ENCODE data around the gene ZFP36L1.

The ZFP36L1 gene

DNA sequence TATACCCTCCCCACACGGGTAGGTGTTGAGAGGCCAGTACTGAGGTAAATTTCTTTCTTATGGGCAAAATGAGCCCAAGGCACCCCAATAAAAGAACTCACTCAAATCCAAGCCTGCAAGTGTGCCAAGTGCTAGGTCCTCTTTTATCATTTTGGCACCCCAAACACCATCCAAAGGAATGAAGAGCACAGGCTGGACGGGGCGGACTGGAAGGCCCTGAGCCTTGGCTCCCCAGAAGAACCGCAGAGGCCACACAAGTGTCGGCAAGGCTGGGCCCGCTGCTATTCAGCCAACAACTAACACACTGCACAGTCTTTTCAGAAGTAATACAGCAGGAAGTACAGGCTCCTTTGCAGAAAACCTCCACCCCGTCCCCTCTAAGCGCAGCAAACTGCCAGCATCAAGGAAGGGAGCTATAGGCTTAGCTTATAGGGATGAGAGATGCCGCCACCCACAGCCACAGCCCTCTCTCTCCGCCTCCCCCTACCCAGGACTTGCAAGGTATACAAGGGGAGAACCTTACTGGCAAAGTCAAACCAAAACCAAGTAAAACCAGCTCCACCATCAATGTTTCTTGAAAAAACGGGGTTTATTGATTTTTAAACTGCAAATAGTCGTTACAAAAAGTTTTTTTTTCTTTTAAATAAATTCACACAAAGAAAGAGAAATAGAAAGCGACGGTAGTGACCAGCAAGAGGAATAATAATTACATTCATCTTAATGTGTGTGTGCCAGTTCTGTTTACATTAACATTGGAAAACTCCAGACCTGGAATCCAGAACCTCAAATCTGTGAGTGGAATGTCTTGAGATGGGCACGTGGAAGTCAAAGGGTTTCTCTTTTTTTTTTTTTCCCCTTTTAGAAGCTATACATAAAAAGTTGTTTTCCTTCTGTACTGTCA, 5.5 kb downstream of the ZFP36L1 start:
- TF ChIP-seq, protein P1, sequence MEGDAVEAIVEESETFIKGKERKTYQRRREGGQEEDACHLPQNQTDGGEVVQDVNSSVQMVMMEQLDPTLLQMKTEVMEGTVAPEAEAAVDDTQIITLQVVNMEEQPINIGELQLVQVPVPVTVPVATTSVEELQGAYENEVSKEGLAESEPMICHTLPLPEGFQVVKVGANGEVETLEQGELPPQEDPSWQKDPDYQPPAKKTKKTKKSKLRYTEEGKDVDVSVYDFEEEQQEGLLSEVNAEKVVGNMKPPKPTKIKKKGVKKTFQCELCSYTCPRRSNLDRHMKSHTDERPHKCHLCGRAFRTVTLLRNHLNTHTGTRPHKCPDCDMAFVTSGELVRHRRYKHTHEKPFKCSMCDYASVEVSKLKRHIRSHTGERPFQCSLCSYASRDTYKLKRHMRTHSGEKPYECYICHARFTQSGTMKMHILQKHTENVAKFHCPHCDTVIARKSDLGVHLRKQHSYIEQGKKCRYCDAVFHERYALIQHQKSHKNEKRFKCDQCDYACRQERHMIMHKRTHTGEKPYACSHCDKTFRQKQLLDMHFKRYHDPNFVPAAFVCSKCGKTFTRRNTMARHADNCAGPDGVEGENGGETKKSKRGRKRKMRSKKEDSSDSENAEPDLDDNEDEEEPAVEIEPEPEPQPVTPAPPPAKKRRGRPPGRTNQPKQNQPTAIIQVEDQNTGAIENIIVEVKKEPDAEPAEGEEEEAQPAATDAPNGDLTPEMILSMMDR (IDR thresholded peaks at IDR 0.05; ENCODE audit: control extremely low read depth, extremely low read depth, low read depth, missing control alignments), result no peak
- ChIA-PET CTCF (interaction anchor here (0.7 to 6.6 kb wide), 11 partner anchors 7 to 853 kb away, joined by 3 to 84 read pairs (median 5); no protein-coding TSS in a partner anchor), POLR2A (interaction anchor here (0.6 to 0.7 kb wide), 6 partner anchors 22 to 295 kb away, joined by 3 to 4 read pairs (median 3); no protein-coding TSS in a partner anchor)
- DNase-seq (ENCODE audit: extremely low spot score), result no peak

DNA sequence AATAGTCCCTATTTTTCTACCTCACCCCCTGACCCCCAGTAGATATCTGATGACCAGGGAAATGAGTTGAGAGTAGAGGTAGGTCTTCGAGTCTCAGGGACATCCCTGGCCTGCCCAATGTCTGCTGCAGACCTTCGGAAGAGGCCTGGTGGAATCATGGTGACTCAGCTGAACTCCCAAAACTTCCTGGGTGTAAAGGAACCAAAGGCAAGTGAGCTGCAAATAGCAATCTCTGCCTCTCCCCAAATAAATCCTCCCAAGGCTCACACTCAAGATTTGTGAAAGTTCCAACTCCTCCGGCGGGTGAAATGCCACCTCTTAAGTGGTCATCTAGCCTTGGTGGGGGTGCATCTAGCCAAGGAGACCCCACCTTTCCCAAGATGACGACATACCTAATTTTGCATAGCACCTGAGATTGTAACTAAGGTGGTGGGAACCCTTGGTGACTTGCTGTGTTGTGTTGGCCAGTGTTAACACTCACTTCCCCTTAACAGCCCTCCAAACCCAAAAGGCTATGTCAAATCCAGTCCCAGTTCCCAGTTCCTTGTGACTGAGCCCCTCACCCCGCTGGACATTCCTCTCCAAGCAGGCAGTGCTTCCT, 6.3 kb downstream of the ZFP36L1 start:
- POLR2A ChIA-PET, result no interaction called here
- CTCF ChIA-PET, result interaction anchor here (2.3 kb wide), 1 partner anchor 11 kb away, joined by 12 read pairs; no protein-coding TSS in a partner anchor
- DNase-seq (ENCODE audit: extremely low spot score), result no peak
- TF ChIP-seq, protein P1 (IDR thresholded peaks at IDR 0.05; ENCODE audit: control extremely low read depth, extremely low read depth, low read depth, missing control alignments), result no peak

DNA sequence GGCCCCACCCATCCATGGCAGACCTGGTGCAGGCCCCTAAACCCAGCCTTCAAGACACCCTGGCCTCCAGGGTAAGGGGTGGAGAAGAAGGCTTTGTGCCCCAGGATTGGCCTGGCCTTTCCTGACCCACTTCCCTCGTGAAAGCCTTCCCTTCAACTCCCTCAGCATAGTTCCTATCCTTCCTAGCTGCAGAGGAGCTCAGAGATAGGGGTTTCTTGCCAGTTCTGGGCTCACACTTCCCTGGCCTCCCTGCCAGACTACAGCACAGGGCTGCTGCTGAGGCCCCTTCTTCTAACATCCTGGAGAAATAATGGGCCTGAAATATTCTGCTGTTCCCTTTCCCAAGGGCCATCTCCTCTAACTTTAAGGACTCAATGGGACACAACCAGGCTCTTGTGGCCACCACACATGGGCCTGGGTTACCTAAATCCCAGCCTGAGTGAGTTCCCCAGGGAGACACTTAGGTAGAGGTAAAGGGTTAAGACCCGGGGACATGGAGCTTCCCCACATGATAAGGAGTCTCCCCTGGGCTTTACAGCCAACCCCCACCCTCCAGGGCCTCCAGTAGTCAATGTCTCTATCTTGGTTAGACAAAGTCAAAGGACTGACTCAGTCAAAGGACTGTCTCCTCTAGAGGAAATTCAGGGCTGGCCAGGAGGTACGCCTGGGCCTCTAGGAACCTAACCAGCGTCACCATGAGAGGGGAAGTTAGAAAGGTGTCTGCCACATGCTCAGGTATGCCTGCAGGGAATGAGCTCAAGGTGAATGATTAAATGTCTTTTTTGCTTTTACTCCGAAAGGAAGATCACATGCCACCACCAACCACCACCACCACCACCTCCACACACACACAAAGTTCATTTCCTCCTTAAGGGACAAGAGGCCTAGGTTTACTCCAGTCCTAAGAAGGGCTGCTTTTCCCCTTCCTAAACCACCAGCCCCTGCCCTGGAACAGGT, 7.1 kb downstream of the ZFP36L1 start:
- TF ChIP-seq, protein P1 (IDR thresholded peaks at IDR 0.05; ENCODE audit: control extremely low read depth, extremely low read depth, low read depth, missing control alignments), result no peak
- POLR2A ChIA-PET, result interaction anchor here (0.8 kb wide), 1 partner anchor 29 kb away, joined by 3 read pairs; no protein-coding TSS in a partner anchor
- DNase-seq (ENCODE audit: extremely low spot score), result no peak
- CTCF ChIA-PET, result interaction anchor here (1.0 to 2.3 kb wide), 3 partner anchors 10 to 537 kb away, joined by 3 to 12 read pairs (median 6); no protein-coding TSS in a partner anchor

DNA sequence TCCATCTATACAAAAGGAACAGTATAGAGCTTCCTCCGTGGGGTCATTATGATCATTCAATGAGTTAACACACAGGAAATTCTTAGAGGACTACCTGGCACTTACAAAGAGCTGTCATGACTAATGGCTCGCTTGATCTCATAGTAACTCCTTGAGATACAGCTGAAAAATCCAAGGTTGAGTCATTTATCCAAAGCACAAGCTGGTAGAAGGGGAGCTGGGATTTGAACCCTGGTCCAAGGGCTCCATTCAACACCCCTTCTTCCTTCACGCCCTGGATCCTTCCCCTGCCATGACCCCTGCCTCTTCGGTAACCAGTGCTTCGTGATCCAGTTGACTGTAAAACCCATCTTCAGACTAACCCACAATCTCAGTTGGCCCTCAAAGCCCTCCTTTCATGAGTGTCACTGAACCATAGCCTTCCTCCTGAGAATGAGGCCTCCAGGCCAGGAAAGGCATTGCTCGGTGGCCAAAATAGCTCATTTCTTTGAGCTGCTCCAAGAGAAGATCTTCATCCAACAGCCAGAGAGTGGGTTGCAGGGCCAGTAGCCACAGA, 7.8 kb downstream of the ZFP36L1 start:
- TF ChIP-seq, protein P1 (IDR thresholded peaks at IDR 0.05; ENCODE audit: control extremely low read depth, extremely low read depth, low read depth, missing control alignments), result no peak
- no peak for DNase-seq (ENCODE audit: extremely low spot score)
- ChIA-PET POLR2A (interaction anchor here (0.8 to 3.6 kb wide), 2 partner anchors 8 to 30 kb away, joined by 3 to 16 read pairs; partner anchors contain the start of gene ZFP36L1), CTCF (interaction anchor here (1.0 to 2.3 kb wide), 3 partner anchors 10 to 537 kb away, joined by 3 to 12 read pairs (median 6); no protein-coding TSS in a partner anchor)

DNA sequence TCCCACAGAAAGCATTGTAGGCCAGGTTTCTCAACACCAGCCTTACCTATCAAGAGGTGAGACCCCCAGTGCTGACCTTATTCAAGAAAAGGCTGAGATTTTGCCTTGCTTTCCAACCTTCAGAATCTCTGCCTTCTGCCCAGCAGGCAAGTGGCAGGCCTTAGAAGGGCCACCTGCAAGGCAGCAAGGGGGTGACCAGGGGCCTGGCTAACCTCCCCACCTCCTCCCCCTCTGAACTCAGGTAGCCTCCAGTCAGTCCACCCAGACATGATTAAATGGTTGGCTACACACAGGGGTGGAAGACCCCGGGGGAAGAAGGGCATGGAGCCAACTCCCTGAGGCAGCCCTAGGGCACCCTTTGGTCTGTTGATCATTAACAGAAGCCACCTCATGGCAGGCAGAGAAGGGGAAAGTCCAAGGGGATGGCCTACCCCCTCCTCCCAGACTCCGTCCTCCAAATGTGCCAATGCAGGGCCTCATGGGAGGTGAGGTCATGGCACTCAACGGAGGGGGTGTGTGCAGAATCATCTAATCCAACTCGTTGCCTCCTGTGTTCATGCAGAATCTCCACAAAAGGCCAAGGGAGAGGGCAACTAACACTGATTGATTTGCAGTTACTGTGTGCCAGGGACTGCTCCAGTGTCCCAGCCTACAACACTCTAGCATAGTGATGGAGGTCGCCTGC, 8.5 kb downstream of the ZFP36L1 start:
- no peak for DNase-seq (ENCODE audit: extremely low spot score)
- TF ChIP-seq, protein P1 (IDR thresholded peaks at IDR 0.05; ENCODE audit: control extremely low read depth, extremely low read depth, low read depth, missing control alignments), result no peak
- ChIA-PET CTCF (interaction anchor here (0.8 to 2.3 kb wide), 7 partner anchors 9 to 536 kb away, joined by 3 to 12 read pairs (median 3); partner anchors contain the start of gene ZFP36L1), POLR2A (interaction anchor here (3.6 kb wide), 1 partner anchor 9 kb away, joined by 16 read pairs; the partner anchor contains the start of gene ZFP36L1)
